GM12872 (cell line): ENCODE results near the gene DLG2.

ENCODE experiments used
- TF ChIP-seq, protein P1 (sequence below): IDR thresholded peaks from 3 replicates; pipeline ENCODE4 v1.5.1; 2011; ENCODE audit warnings: low read depth, mild to moderate bottlenecking, low read length, moderate library complexity; ENCODE audit not compliant: insufficient read depth

DLG2 gene

DNA sequence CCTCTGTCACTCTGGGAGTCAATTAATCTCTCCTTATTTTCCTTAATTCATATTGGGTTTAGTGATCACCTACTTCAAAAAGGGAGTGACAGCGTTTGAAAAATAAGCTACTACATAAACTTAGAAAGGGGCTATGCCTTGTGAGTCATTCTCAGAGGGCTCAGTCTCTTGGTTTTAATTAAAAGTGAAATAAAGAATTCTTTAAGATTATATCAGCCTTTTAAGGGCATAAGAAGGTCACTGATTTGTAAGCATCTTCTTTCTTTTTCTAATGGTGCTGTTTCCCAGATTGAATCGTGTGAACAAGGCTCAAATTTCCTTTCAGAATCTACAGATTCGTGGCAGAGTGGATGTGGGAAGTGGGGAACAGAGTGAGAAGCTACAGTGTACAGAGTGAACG lies 1704.8 kb downstream of the DLG2 start:
- TF ChIP-seq, protein P1, sequence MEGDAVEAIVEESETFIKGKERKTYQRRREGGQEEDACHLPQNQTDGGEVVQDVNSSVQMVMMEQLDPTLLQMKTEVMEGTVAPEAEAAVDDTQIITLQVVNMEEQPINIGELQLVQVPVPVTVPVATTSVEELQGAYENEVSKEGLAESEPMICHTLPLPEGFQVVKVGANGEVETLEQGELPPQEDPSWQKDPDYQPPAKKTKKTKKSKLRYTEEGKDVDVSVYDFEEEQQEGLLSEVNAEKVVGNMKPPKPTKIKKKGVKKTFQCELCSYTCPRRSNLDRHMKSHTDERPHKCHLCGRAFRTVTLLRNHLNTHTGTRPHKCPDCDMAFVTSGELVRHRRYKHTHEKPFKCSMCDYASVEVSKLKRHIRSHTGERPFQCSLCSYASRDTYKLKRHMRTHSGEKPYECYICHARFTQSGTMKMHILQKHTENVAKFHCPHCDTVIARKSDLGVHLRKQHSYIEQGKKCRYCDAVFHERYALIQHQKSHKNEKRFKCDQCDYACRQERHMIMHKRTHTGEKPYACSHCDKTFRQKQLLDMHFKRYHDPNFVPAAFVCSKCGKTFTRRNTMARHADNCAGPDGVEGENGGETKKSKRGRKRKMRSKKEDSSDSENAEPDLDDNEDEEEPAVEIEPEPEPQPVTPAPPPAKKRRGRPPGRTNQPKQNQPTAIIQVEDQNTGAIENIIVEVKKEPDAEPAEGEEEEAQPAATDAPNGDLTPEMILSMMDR = no peak

DNA sequence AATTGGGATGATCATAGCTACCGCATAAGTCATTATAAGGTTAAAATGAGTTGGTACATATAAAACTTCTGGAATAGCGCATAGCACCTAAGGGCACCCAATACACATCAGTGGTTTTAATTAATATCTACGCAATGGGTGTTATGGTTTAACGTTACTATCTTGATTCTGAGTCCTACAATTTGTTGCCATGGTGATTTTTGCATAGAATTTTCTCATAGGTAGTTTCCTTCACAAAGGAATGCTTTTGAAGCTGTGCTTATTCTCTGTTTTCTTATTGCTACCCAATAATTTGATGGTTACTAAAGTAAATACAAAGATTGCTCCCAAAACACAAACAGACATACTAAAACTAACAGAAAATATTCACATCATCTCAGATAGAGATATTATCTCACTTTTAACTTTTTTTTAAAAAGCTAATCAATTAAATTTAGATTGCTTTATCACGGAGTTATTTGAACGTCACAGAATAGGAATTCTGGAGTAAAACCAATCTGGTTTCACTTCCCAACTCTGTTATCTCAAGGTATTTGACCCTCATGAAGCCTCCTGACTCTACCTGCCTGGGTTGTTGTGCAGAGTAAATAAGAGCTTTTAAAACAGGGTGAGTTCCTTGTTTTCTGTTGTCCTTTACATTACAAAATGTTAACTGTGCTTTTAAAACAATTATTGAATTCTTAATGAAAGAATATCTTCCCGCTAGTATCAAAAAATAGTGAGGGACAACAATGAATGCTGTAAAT lies 1705.5 kb downstream of the DLG2 start:
- TF ChIP-seq, protein P1 = no peak

DNA sequence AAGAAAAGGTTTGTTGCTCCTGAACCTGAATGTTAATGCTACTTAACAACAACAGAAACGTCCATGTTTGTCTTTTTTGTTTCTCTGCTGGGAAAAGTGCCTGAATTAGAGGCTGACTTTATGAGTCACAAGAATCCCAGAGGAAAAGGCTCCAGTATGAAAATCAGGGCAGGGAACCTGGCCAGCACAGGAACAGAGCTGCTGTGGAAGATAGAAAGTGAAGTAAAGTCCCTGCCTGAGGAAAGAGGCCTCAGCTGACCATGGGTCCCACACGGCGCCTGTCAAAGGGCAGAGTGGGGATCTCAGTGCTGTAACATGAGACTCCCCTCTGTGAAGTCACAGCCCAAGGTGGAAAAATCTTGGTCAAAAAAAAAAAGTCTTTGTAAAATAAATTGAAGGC lies 1708.7 kb downstream of the DLG2 start:
- TF ChIP-seq, protein P1 = no peak

DNA sequence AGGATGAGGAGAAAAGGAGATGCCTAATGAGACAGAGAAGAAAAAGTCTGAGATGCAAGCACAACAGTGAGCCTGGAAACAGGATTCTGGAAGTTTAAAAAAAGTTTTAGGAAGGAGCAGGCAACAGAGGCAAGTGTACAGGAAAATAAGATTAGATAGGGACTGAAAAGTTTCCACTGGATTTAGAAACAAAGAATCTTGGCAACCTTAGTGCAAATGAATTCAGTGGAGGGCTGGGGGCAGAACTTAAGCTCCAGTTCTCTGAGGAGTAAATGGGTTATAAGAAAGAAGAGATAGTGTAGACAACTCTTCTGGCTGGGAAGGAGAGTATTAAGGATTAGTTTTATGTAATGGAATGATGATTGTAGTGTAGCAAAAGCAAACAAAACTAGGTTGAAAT lies 1712.1 kb downstream of the DLG2 start:
- TF ChIP-seq, protein P1 = no peak

DNA sequence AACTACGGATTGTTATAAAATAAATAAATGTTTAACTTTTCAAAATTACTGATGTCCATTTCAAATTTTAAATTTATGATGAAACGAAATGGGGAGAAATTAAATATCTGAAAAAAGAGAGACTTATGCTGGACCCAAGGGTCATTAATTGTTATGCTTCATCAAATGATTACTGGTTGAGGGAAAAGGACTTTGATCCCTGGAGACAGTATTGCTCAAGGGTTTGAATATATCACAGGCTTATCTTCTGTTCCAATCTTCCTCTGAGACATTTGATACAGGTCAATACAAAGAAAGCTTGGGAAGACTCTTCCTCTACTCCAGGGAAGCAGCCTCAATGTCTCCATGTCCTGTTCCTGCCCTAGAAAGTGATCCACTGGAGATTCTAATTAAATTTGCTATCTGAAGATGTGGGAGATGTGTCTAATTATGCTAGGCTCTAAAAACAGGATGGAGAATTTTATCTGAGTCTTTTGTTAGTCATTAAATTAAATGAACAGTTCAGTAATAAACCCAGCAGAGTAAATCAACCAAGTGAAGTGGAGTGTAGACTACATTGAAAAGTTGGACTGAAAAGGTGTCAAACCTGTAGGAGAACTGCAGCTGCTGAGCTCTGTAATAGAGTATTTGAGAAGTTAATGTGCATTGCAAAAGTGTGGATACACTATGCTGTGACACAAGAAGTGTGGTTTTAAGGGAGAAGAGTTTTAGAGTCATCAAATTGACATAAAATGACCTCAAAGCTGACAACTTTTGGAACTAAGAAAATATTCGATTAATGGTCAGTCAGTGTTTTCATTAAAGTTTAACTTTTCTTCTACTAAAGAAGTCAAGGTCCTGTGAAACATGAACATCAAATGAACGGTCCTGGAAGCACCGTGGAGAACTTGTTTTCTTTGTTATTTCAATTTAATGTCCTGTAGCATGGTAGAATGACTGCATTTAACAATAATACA lies 1717.3 kb downstream of the DLG2 start:
- TF ChIP-seq, protein P1 = no peak

DNA sequence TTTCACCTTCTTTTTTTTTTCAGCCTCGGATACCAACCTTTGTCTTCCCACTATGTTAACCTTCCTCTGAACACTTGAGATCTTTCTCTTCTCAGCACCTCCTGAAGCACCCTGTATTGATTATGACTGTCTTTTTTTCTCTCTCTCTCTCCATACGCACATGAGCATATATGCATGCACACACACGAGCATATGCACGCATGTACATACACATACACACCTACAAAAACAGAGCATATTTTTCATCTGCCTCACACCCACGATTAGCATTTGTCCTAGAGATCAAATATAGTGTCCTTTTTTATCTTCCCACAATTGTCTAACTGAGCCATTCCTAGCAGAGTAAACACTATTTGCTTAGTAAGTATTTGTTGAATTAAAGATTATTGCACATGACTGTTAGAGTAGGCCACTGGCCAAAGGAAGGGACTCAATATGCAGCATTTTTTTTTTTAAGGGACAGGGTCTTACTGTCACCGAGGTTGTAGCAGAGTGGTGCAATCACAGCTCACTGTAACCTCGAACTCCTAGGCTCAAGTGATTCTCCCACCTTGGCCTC lies 1718.8 kb downstream of the DLG2 start:
- TF ChIP-seq, protein P1 = no peak

DNA sequence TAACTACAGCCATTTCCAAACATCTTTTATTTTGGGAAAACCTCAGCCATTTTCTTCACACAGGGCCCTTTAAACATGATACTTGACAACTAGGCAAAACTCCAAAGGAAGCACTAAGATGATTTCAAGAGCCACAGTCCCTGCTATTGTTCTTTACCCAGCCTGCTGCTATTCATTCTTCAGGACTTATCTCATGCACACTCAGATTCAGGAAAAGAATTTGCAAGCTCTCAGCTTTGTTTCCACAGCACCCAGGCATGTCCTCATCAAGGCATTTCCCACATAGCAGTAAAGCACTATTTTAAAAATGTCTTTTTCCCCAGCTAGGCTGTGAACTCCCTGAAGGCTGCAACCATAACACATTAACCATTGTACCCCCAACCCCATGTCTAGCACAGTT lies 1731.6 kb downstream of the DLG2 start:
- TF ChIP-seq, protein P1 = no peak
